ENCODE measurements around the gene NMU. TPM values are rescaled to one million over a fixed set of nuclear protein-coding genes. Genes with fewer than 3 reads are reported as not detected.

The NMU gene
- polyA plus RNA-seq, 4 donors = 0.24 to 28.3 TPM; not detected in 2

DNA sequence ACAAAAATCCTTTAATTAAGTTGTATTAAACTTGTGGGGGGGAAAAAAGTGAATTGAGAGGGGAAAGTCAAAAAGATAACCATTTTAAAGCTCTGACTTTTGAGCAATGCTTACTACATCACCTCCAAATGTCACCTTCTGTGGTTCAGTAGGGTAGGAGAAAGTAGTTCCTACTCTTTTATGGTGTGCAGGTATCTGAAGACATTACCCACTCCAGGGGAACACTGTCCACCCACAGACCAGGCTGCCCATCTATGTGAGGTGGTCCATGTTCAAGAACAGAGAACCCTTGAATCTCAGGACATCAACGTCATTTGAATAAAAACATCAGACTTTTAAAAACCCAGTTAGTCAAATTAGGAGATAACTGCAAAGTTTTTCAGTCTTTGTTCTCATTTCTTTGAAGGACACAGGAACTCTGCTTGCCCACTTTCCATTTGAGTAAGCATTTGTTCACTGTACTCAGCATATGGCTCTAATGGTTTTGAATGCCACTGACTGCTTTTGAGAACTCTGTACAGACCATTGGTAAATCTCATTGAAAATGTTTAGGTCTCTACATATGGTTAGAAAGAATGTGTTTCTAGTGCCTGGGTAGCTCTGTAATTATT lies 18.4 kb downstream of the NMU start:
- H3K36me3 ChIP-seq (ENCODE audit: control insufficient read depth in 3 of 3, insufficient read depth in 2 of 3, low read depth in 1 of 3, low read length in 3 of 3) = no peaks in the 10 kb centered on the region
- FAIRE-seq (no peak), DNase-seq (no peak)
- H3K4me3 ChIP-seq (ENCODE audit: low read depth in 1 of 3, low read length in 3 of 3) = no peak overlapping the region
- 45 to 87% (median 78%) methylated on average over 1 of the region's 1 CpG for WGBS, 3 donors
- H3K9me3 ChIP-seq (ENCODE audit: control insufficient read depth in 2 of 2, insufficient read depth in 1 of 2, low read depth in 1 of 2, low read length in 1 of 2) = no peaks in the 10 kb centered on the region
- no peak overlapping the region for H3K27ac ChIP-seq (ENCODE audit: low read depth in 1 of 3, low read length in 2 of 3)
- H3K27me3 ChIP-seq (ENCODE audit: control insufficient read depth in 3 of 3, insufficient read depth in 3 of 3, low read length in 3 of 3) = no peaks in the 10 kb centered on the region
- no peaks in the 10 kb centered on the region for H3K4me1 ChIP-seq (ENCODE audit: control insufficient read depth in 3 of 3, insufficient read depth in 2 of 3, low read depth in 1 of 3, low read length in 2 of 3)

DNA sequence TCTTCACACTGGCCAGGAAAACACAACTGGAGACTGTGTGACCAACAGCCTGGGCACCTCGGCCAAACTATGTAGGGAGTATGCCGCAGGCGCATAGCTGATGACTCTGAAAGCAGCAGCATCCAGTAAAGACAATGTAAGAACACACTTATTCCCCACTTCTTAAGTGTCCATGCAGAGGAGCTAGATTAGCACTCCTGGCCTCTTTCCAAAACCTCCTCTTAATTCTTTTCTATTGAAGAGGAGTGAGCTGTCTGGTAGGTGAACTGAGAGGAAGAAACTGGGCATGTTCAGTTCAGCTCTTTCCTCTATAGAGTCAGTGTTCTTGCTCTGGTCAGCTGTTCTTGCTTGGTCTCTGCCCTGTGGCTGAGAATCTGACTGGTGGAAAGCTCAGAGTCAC lies 21.1 kb downstream of the NMU start:
- Histone ChIP-seq H3K27ac (ENCODE audit: low read depth in 1 of 3, low read length in 2 of 3) (no peak overlapping the region), H3K27me3 (ENCODE audit: control insufficient read depth in 3 of 3, insufficient read depth in 3 of 3, low read length in 3 of 3) (no peaks in the 10 kb centered on the region), H3K4me3 (ENCODE audit: low read depth in 1 of 3, low read length in 3 of 3) (no peak overlapping the region), H3K9me3 (ENCODE audit: control insufficient read depth in 2 of 2, insufficient read depth in 1 of 2, low read depth in 1 of 2, low read length in 1 of 2) (no peaks in the 10 kb centered on the region), H3K4me1 (ENCODE audit: control insufficient read depth in 3 of 3, insufficient read depth in 2 of 3, low read depth in 1 of 3, low read length in 2 of 3) (no peaks in the 10 kb centered on the region), H3K36me3 (ENCODE audit: control insufficient read depth in 3 of 3, insufficient read depth in 2 of 3, low read depth in 1 of 3, low read length in 3 of 3) (no peaks in the 10 kb centered on the region)
- DNase-seq (no peak), FAIRE-seq (no peak)
- WGBS, 3 donors = 79 to 95% (median 91%) methylated on average over 3 of the region's 3 CpGs

DNA sequence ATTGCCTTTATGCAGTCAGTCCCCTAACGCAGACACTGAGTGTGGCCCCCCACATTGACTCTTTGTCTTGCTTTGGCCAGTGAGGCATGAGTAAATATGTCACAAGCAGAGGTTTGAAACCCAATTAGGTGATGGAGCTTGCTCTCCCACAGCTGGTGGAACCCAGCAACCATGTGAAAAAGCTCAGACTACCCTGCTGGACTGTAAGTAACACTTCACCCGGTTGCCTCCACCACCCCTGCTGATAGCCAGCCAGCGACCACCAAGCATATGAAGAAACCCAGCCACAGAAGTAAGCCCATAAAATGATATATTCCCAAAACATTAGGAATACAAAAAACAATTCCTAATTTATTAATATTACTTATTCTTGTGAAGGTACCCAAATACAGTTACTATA lies 22.5 kb downstream of the NMU start:
- Histone ChIP-seq H3K36me3 (ENCODE audit: control insufficient read depth in 3 of 3, insufficient read depth in 2 of 3, low read depth in 1 of 3, low read length in 3 of 3) (no peaks in the 10 kb centered on the region), H3K27ac (ENCODE audit: low read depth in 1 of 3, low read length in 2 of 3) (no peak overlapping the region), H3K9me3 (ENCODE audit: control insufficient read depth in 2 of 2, insufficient read depth in 1 of 2, low read depth in 1 of 2, low read length in 1 of 2) (no peaks in the 10 kb centered on the region), H3K27me3 (ENCODE audit: control insufficient read depth in 3 of 3, insufficient read depth in 3 of 3, low read length in 3 of 3) (no peaks in the 10 kb centered on the region), H3K4me1 (ENCODE audit: control insufficient read depth in 3 of 3, insufficient read depth in 2 of 3, low read depth in 1 of 3, low read length in 2 of 3) (no peaks in the 10 kb centered on the region), H3K4me3 (ENCODE audit: low read depth in 1 of 3, low read length in 3 of 3) (no peak overlapping the region)
- DNase-seq (no peak), FAIRE-seq (no peak)
- WGBS, 3 donors = 67 to 83% (median 77%) methylated on average over 3 of the region's 3 CpGs

DNA sequence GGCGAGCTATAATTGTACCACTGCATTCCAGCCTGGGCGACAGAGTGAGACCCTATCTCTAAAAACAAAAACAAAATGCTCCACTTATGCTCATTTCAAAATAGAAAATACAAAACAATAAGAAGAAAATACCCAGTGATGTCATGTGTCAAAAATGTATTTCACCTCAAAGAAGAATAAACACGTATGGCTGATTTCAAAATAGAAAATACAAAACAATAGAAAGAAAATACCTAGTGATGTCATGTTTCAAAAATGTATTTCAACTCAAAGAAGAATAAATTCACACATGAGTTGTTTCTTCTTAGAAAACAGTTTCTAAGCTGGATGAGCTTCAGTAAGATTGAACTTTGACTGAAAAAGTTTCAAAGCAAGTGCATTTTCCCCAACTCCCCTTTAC lies 23.8 kb downstream of the NMU start:
- DNase-seq (no peak), FAIRE-seq (no peak)
- WGBS, 3 donors = 85 to 90% (median 89%) methylated on average over 3 of the region's 3 CpGs
- Histone ChIP-seq H3K36me3 (ENCODE audit: control insufficient read depth in 3 of 3, insufficient read depth in 2 of 3, low read depth in 1 of 3, low read length in 3 of 3) (no peaks in the 10 kb centered on the region), H3K27ac (ENCODE audit: low read depth in 1 of 3, low read length in 2 of 3) (no peak overlapping the region), H3K4me1 (ENCODE audit: control insufficient read depth in 3 of 3, insufficient read depth in 2 of 3, low read depth in 1 of 3, low read length in 2 of 3) (no peaks in the 10 kb centered on the region), H3K9me3 (ENCODE audit: control insufficient read depth in 2 of 2, insufficient read depth in 1 of 2, low read depth in 1 of 2, low read length in 1 of 2) (no peaks in the 10 kb centered on the region), H3K27me3 (ENCODE audit: control insufficient read depth in 3 of 3, insufficient read depth in 3 of 3, low read length in 3 of 3) (no peaks in the 10 kb centered on the region), H3K4me3 (ENCODE audit: low read depth in 1 of 3, low read length in 3 of 3) (no peak overlapping the region)

DNA sequence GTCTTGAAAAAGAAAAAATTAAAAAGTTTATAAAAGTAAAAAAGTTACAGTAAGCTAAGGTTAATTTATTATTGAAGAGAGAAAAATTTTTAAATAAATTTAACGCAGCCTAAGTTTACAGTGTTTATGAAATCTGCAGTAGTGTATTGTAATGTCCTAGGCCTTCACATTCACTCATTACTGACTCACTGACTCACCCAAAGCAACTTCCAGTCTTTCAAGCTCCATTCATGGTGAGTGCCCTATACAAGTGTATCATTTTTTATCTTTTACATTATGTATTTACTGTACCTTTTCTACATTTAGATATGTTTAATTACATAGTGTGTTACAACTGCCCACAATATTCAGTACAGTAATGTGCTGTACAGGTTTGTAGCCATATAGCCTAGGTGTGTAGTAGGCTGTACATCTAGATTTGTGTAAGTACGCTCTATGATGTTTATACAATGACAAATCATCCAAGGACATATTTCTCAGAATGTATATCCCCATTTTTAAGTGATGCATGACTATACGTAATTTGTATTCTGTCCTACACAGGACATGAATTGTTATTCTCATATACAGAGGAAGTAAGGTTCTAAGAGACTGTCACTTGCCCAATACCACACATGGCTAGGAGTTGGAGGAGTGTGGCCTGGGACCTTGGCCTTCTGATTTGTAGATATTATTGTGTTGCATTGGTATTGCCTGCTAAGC lies 24.6 kb downstream of the NMU start:
- Histone ChIP-seq H3K27me3 (ENCODE audit: control insufficient read depth in 3 of 3, insufficient read depth in 3 of 3, low read length in 3 of 3) (no peaks in the 10 kb centered on the region), H3K36me3 (ENCODE audit: control insufficient read depth in 3 of 3, insufficient read depth in 2 of 3, low read depth in 1 of 3, low read length in 3 of 3) (no peaks in the 10 kb centered on the region), H3K4me3 (ENCODE audit: low read depth in 1 of 3, low read length in 3 of 3) (no peak overlapping the region), H3K27ac (ENCODE audit: low read depth in 1 of 3, low read length in 2 of 3) (no peak overlapping the region), H3K4me1 (ENCODE audit: control insufficient read depth in 3 of 3, insufficient read depth in 2 of 3, low read depth in 1 of 3, low read length in 2 of 3) (no peaks in the 10 kb centered on the region), H3K9me3 (ENCODE audit: control insufficient read depth in 2 of 2, insufficient read depth in 1 of 2, low read depth in 1 of 2, low read length in 1 of 2) (no peaks in the 10 kb centered on the region)
- FAIRE-seq (no peak), DNase-seq (no peak)
- 89 to 93% (median 93%) methylated on average over 3 of the region's 3 CpGs for WGBS, 3 donors

DNA sequence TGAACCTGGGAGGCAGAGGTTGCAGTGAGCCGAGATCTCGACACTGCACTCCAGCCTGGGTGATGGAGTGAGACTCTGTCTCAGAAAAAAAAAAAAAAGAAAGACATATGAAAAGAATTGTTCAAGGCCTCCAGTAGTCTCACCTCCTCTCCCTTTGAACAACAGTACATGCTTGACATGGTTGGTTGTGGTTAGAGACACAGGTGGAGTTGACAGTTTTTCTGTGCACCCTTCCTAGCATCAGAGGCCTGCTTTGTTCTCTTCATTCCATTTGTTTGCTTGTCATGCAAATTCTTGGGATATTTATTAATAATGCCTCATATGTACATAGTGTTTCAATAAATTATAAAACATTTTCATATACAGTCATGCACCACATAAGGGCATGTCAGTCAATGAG lies 25.7 kb downstream of the NMU start:
- DNase-seq (no peak), FAIRE-seq (no peak)
- H3K27me3 ChIP-seq (ENCODE audit: control insufficient read depth in 3 of 3, insufficient read depth in 3 of 3, low read length in 3 of 3) = no peaks in the 10 kb centered on the region
- H3K4me1 ChIP-seq (ENCODE audit: control insufficient read depth in 3 of 3, insufficient read depth in 2 of 3, low read depth in 1 of 3, low read length in 2 of 3) = no peaks in the 10 kb centered on the region
- no peak overlapping the region for H3K4me3 ChIP-seq (ENCODE audit: low read depth in 1 of 3, low read length in 3 of 3)
- no peaks in the 10 kb centered on the region for H3K9me3 ChIP-seq (ENCODE audit: control insufficient read depth in 2 of 2, insufficient read depth in 1 of 2, low read depth in 1 of 2, low read length in 1 of 2)
- WGBS, 3 donors = 85 to 93% (median 92%) methylated on average over 2 of the region's 2 CpGs
- H3K36me3 ChIP-seq (ENCODE audit: control insufficient read depth in 3 of 3, insufficient read depth in 2 of 3, low read depth in 1 of 3, low read length in 3 of 3) = no peaks in the 10 kb centered on the region
- H3K27ac ChIP-seq (ENCODE audit: low read depth in 1 of 3, low read length in 2 of 3) = no peak overlapping the region

DNA sequence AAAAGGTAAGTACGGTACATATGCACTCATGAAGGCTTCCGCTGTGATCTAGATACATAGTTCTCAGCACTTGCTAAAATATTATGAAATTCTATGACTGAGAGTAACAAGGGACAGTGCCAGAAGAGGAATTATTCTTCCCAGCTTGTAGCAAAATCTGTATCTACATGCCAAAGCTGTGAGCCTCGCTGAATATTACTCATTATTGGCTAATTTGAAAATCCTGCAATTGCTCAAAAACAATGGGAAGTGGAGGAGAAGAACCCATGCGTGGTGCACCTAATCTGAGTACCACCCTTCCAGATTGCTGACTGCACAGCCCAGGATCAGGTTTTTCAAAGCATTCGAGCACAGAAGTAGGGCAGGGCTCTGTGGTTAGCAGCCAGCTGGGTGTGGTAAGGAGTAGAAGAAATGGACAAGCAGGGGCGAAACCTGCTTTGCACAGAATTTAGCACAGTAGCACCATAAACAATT lies 26.7 kb downstream of the NMU start:
- no peaks in the 10 kb centered on the region for H3K4me1 ChIP-seq (ENCODE audit: control insufficient read depth in 3 of 3, insufficient read depth in 2 of 3, low read depth in 1 of 3, low read length in 2 of 3)
- no peaks in the 10 kb centered on the region for H3K9me3 ChIP-seq (ENCODE audit: control insufficient read depth in 2 of 2, insufficient read depth in 1 of 2, low read depth in 1 of 2, low read length in 1 of 2)
- WGBS, 3 donors = 64 to 74% (median 69%) methylated on average over 6 of the region's 6 CpGs
- H3K27ac ChIP-seq (ENCODE audit: low read depth in 1 of 3, low read length in 2 of 3) = no peak overlapping the region
- DNase-seq = no peak
- no peaks in the 10 kb centered on the region for H3K36me3 ChIP-seq (ENCODE audit: control insufficient read depth in 3 of 3, insufficient read depth in 2 of 3, low read depth in 1 of 3, low read length in 3 of 3)
- no peak overlapping the region for H3K4me3 ChIP-seq (ENCODE audit: low read depth in 1 of 3, low read length in 3 of 3)
- H3K27me3 ChIP-seq (ENCODE audit: control insufficient read depth in 3 of 3, insufficient read depth in 3 of 3, low read length in 3 of 3) = peaks cover 0 to 2% (median 0%) of the 10 kb centered on the region in 3 donors
- no peak for FAIRE-seq

DNA sequence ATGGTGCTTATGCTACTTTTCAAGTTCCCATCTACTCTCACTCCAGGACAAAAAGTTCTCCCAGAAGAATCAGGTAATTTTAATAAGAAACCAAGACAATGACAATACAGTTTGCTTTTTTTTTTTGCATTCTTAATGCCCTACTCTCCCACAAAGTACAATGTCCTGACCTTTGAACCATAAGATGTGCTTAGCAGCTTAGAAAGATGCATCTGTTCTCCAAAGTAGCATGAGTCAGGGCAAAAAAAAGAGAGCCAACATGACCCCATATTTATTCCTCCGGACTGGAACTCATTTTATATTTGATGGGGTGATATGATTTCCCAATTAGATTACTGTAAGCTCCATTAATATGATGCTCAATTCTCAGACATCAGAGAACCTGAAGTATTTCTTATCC lies 27.5 kb downstream of the NMU start:
- Histone ChIP-seq H3K9me3 (ENCODE audit: control insufficient read depth in 2 of 2, insufficient read depth in 1 of 2, low read depth in 1 of 2, low read length in 1 of 2) (no peaks in the 10 kb centered on the region), H3K4me3 (ENCODE audit: low read depth in 1 of 3, low read length in 3 of 3) (no peak overlapping the region), H3K27ac (ENCODE audit: low read depth in 1 of 3, low read length in 2 of 3) (no peak overlapping the region), H3K36me3 (ENCODE audit: control insufficient read depth in 3 of 3, insufficient read depth in 2 of 3, low read depth in 1 of 3, low read length in 3 of 3) (no peaks in the 10 kb centered on the region), H3K27me3 (ENCODE audit: control insufficient read depth in 3 of 3, insufficient read depth in 3 of 3, low read length in 3 of 3) (peaks cover 0 to 2% (median 0%) of the 10 kb centered on the region in 3 donors), H3K4me1 (ENCODE audit: control insufficient read depth in 3 of 3, insufficient read depth in 2 of 3, low read depth in 1 of 3, low read length in 2 of 3) (no peaks in the 10 kb centered on the region)
- FAIRE-seq = no peak
- DNase-seq = no peak
- 63 to 90% (median 76%) methylated on average over 1 of the region's 1 CpG for WGBS, 3 donors

DNA sequence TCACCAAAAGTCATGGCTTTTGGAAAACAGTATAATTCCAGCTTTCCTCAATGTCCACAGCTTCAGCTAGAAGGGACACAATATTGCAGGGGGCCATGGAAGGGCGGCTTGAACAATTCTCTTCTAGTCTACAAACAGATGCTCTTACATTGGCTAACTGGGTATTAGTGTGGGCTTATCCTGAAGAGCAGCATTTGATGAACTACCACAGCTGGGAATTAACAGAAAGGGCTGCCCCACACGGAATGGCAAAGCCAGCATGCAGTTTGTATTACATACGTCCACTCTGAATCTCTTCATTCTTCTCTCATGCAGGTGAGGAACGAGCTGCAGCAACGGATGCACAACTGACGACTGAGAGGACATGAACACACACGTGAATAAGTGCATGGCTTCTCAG lies 31.1 kb downstream of the NMU start:
- Histone ChIP-seq H3K27me3 (ENCODE audit: control insufficient read depth in 3 of 3, insufficient read depth in 3 of 3, low read length in 3 of 3) (peaks cover 0 to 2% (median 0%) of the 10 kb centered on the region in 3 donors), H3K27ac (ENCODE audit: low read depth in 1 of 3, low read length in 2 of 3) (no peak overlapping the region), H3K4me1 (ENCODE audit: control insufficient read depth in 3 of 3, insufficient read depth in 2 of 3, low read depth in 1 of 3, low read length in 2 of 3) (no peaks in the 10 kb centered on the region), H3K9me3 (ENCODE audit: control insufficient read depth in 2 of 2, insufficient read depth in 1 of 2, low read depth in 1 of 2, low read length in 1 of 2) (no peaks in the 10 kb centered on the region), H3K4me3 (ENCODE audit: low read depth in 1 of 3, low read length in 3 of 3) (no peak overlapping the region), H3K36me3 (ENCODE audit: control insufficient read depth in 3 of 3, insufficient read depth in 2 of 3, low read depth in 1 of 3, low read length in 3 of 3) (no peaks in the 10 kb centered on the region)
- FAIRE-seq (no peak), DNase-seq (no peak)
- 74 to 80% (median 79%) methylated on average over 7 of the region's 7 CpGs for WGBS, 3 donors
